Chondrocyte (in vitro differentiated cells): ENCODE measurements around the gene SLC27A6. TPM values are rescaled to one million over a fixed set of nuclear protein-coding genes. Genes with fewer than 3 reads are reported as not detected.

Source experiments
- DNase-seq: peaks from one replicate; pipeline ENCODE4 v3.0.0; 2021; ENCODE audit warnings: mixed read lengths, low spot score
- H3K27ac Mint-ChIP-seq: one replicate; pipeline ENCODE4 v1.8.0; 2021; ENCODE audit warnings: mild to moderate bottlenecking, moderate library complexity, mixed read lengths; ENCODE audit not compliant: unreplicated experiment
- H3K27me3 Mint-ChIP-seq: 2 replicates; pipeline ENCODE4 v1.8.0; 2021; ENCODE audit warnings: low read depth, mixed read lengths
- H3K36me3 Mint-ChIP-seq: 2 replicates; pipeline ENCODE4 v1.8.0; 2021; ENCODE audit warnings: low read depth, mixed read lengths
- H3K4me1 Mint-ChIP-seq: 2 replicates; pipeline ENCODE4 v1.8.0; 2021; ENCODE audit warnings: low read depth, mild to moderate bottlenecking, mixed read lengths
- H3K4me3 Mint-ChIP-seq: one replicate; pipeline ENCODE4 v1.8.0; 2021; ENCODE audit warnings: mild to moderate bottlenecking, moderate library complexity, mixed read lengths; ENCODE audit not compliant: unreplicated experiment
- H3K9me3 Mint-ChIP-seq: 2 replicates; pipeline ENCODE4 v1.8.0; 2021; ENCODE audit warnings: low read depth, mixed read lengths
- CTCF ChIP-seq: fragments of 200-600 bp; sonication (generic); IDR thresholded peaks from 2 replicates; pipeline ENCODE4 v1.5.0; 2021; ENCODE audit warnings: antibody characterized with exemption, mild to moderate bottlenecking, moderate library complexity
- long read RNA-seq: library from polyadenylated mRNA; stranded (forward); transcript quantifications from one replicate; pipeline ENCODE4 v2.0.0, GENCODE V29; 2021
- total RNA-seq: library from RNA; stranded (reverse); gene quantifications from 3 replicates; pipeline ENCODE4 v1.2.1, GENCODE V29; 2021

Gene SLC27A6
- 0.27 to 0.62 TPM in 2 of 3 replicates, not detected in the other for total RNA-seq
- long read RNA-seq, partial matches to known transcripts, result 0 of 1 reads
- long read RNA-seq, other reads (novel, unspliced or antisense), result 1 of 1 reads

- H3K27ac Mint-ChIP-seq, result no peak within 1 kb of the TSS
- peak within 1 kb of the TSS; percentile 36 for H3K4me3 Mint-ChIP-seq
- H3K27me3 Mint-ChIP-seq, result peaks cover 46% of the 10 kb centered on the region
- no peak for TF ChIP-seq CTCF
- peaks cover 6% of the 10 kb centered on the region for H3K4me1 Mint-ChIP-seq
- H3K36me3 Mint-ChIP-seq, result no peaks in the 10 kb centered on the region
- peaks cover 16% of the 10 kb centered on the region for H3K9me3 Mint-ChIP-seq
- DNase-seq, result no peak
Measured at GRCh38 chr5:128965011-128965637, at the start of gene SLC27A6. Gene SLC27A6, plus strand, starts transcription at chr5:128965488. Its CDS starts 650 bp downstream, at chr5:128966138.

GRCh38 chr5:128919542-128919941 is 45.7 kb upstream of the SLC27A6 start:
- Mint-ChIP-seq H3K27ac (no peak overlapping the region), H3K4me3 (no peak overlapping the region), H3K27me3 (peaks cover 14% of the 10 kb centered on the region), H3K9me3 (no peaks in the 10 kb centered on the region), H3K36me3 (no peaks in the 10 kb centered on the region), H3K4me1 (no peaks in the 10 kb centered on the region)
- TF ChIP-seq CTCF, result no peak
- DNase-seq, result no peak

GRCh38 chr5:128920345-128921215 is 44.7 kb upstream of the SLC27A6 start:
- no peaks in the 10 kb centered on the region for H3K9me3 Mint-ChIP-seq
- TF ChIP-seq CTCF, result no peak
- DNase-seq, result no peak
- no peaks in the 10 kb centered on the region for H3K4me1 Mint-ChIP-seq
- no peak overlapping the region for H3K27ac Mint-ChIP-seq
- H3K4me3 Mint-ChIP-seq, result no peak overlapping the region
- H3K36me3 Mint-ChIP-seq, result no peaks in the 10 kb centered on the region
- peaks cover 13% of the 10 kb centered on the region for H3K27me3 Mint-ChIP-seq

- no peak for DNase-seq
- H3K27me3 Mint-ChIP-seq, result peaks cover 10% of the 10 kb centered on the region
- no peak for TF ChIP-seq CTCF
- no peaks in the 10 kb centered on the region for H3K9me3 Mint-ChIP-seq
- no peaks in the 10 kb centered on the region for H3K4me1 Mint-ChIP-seq
- no peak overlapping the region for H3K27ac Mint-ChIP-seq
- no peak overlapping the region for H3K4me3 Mint-ChIP-seq
- H3K36me3 Mint-ChIP-seq, result no peaks in the 10 kb centered on the region
Measured at GRCh38 chr5:128924299-128924698, 41.0 kb upstream of the SLC27A6 start.

- Mint-ChIP-seq H3K36me3 (no peaks in the 10 kb centered on the region), H3K4me3 (no peak overlapping the region), H3K27ac (no peak overlapping the region), H3K4me1 (no peaks in the 10 kb centered on the region), H3K27me3 (peaks cover 7% of the 10 kb centered on the region), H3K9me3 (no peaks in the 10 kb centered on the region)
- no peak for TF ChIP-seq CTCF
- DNase-seq, result no peak
Measured at GRCh38 chr5:128925973-128926372, 39.3 kb upstream of the SLC27A6 start.
